Measurements from ENCODE around the gene OR7C1. TPM values are rescaled to one million over a fixed set of nuclear protein-coding genes. Genes with fewer than 3 reads are reported as not detected.
A peak's percentile ranks its signal among the peaks of the same experiment; 100 is the strongest.
"Not testable (repeated sequence)": the region's sequence is repeated elsewhere in the genome, so short reads cannot be mapped to it uniquely, and the experiment has no call there.

The OR7C1 gene
- total RNA-seq, 4 donors from 2014 or later: 2.2 to 3.3 (median 2.9) TPM

DNA sequence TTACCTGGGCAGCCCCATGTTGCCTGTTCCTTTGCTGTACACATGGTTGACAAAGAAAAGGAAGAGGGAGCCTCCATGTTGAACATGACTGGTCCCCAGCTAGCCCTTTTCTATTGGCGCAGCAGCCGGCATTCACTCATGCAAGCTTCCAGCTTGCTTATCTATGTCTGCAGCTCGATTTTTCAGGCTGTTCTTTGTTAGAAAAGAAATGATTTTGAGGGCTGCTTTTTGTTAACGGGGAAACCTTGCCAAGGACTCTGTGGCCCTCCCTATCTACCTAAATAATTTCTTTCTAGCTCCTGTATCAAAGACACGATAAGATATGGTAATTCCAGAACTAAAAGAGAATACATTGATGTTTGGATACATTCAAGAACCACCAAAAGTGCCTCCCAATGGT is 36.2 kb downstream of the OR7C1 start:
- H3K4me3 ChIP-seq (ENCODE audit: low read depth, poor library complexity, severe bottlenecking): no peak overlapping the region
- WGBS, 2 donors: 80 to 84% methylated on average over 5 of the region's 5 CpGs
- intact Hi-C loops (cut with DNase I; ENCODE audit: low total_unique reads): no loop called here
- no peak for DNase-seq (ENCODE audit: low spot score in 2 of 2)
- TF ChIP-seq, protein P1, sequence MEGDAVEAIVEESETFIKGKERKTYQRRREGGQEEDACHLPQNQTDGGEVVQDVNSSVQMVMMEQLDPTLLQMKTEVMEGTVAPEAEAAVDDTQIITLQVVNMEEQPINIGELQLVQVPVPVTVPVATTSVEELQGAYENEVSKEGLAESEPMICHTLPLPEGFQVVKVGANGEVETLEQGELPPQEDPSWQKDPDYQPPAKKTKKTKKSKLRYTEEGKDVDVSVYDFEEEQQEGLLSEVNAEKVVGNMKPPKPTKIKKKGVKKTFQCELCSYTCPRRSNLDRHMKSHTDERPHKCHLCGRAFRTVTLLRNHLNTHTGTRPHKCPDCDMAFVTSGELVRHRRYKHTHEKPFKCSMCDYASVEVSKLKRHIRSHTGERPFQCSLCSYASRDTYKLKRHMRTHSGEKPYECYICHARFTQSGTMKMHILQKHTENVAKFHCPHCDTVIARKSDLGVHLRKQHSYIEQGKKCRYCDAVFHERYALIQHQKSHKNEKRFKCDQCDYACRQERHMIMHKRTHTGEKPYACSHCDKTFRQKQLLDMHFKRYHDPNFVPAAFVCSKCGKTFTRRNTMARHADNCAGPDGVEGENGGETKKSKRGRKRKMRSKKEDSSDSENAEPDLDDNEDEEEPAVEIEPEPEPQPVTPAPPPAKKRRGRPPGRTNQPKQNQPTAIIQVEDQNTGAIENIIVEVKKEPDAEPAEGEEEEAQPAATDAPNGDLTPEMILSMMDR (IDR thresholded peaks at IDR 0.05): no peak
- no peak for TF ChIP-seq POLR2A (IDR thresholded peaks at IDR 0.05)

DNA sequence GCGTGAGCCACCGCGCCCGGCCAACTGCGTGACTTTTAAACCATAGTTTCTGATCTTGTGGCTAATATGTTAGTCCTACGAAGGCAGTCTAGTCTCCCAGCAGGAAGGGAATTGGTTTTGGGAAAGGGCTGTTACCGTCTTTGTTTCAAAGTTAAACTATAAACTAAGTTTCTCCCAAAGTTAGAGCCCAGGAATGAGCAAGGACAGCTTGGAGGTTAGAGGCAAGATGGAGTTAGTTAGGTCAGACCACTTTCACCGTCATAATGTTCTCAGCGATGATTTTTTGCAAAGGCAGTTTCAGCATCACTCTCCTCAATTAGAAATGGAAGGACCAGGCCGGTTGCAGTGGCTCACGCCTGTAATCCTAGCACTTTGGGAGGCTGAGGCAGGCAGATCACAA is 39.0 kb downstream of the OR7C1 start:
- TF ChIP-seq, protein P1 (IDR thresholded peaks at IDR 0.05): no peak
- no peak for TF ChIP-seq POLR2A (IDR thresholded peaks at IDR 0.05)
- intact Hi-C loops (cut with DNase I; ENCODE audit: low total_unique reads): no loop called here
- no peak overlapping the region for H3K4me3 ChIP-seq (ENCODE audit: low read depth, poor library complexity, severe bottlenecking)
- DNase-seq (ENCODE audit: low spot score in 2 of 2): no peak
- WGBS, 2 donors: 92 to 95% methylated on average over 11 of the region's 11 CpGs

DNA sequence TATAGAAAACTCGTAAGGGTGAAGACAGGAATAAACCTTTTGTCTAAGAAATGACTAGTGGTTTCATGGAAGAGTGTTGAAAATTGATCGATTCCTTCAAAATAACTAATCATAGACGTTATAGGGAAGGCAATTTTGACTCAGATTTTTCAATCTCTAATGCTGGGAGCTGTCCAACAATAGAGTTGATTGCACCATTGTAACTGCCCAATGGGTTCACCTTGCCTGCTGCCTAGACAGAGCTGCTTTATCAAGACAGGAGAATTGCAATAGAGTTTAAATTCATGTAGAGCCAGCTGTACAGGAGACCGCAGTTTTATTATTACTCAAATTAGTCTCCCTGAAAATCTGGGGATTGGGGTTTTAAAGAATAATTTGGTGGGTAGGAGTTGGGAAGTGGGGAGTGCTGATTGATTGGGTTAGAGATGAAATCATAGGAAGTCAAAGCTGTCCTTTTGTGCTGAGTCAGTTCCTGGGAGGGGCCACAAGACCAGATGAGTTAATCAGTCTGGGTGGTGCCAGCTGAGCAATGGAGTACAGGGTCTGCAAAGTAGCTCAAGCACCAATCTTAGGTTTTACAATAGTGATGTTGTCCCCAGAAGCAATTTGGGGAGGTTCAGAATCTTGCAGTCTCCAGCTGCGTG is 39.8 kb downstream of the OR7C1 start:
- H3K4me3 ChIP-seq (ENCODE audit: low read depth, poor library complexity, severe bottlenecking): no peak overlapping the region
- 81 to 83% methylated on average over 5 of the region's 5 CpGs for WGBS, 2 donors
- intact Hi-C loops (cut with DNase I; ENCODE audit: low total_unique reads): no loop called here
- DNase-seq (ENCODE audit: low spot score in 2 of 2): no peak
- TF ChIP-seq, protein P1 (IDR thresholded peaks at IDR 0.05): no peak
- no peak for TF ChIP-seq POLR2A (IDR thresholded peaks at IDR 0.05)

DNA sequence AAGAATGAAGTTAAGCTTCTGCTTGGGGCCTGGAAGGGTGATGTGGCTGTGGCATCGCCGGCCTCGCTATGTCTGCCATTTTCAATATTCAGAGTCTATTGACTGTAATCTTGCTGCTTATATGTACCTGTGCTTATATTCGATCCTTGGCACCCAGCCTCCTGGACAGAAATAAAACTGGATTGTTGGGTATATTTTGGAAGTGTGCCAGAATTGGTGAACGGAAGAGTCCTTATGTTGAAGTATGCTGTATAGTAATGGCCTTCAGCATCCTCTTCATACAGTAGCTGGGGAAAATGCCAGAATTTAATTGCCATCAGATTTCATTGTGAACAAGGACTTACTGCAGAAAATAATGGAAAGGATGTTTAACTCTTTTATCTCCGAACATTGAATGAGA is 42.7 kb downstream of the OR7C1 start:
- DNase-seq (ENCODE audit: low spot score in 2 of 2); intact Hi-C loops (cut with DNase I; ENCODE audit: low total_unique reads); H3K4me3 ChIP-seq (ENCODE audit: low read depth, poor library complexity, severe bottlenecking): not testable (repeated sequence)
- WGBS, 2 donors: 66% methylated on average over 6 of the region's 6 CpGs

DNA sequence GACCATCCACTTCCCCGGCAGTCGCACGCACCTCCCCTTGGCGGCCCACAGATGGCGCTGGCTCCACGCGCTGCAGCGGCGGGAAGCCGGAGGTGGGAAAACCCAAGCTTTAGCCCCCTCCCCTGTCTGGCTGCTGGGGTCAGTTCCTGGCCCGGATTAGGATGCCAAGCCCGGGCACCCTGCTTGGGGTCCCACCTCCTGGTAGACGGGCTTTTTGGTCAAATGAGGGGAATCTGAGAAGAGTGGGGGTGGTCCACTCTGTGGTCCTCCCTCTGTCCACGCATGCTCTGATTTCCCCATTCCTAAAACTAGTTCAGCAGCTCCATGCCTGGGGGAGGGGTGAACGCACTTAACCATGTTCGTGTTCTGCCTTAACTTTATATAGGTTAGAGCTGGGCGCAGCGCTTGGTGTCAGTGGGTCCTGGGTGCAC is 48.5 kb downstream of the OR7C1 start:
- no peak overlapping the region for H3K4me3 ChIP-seq (ENCODE audit: low read depth, poor library complexity, severe bottlenecking)
- DNase-seq (ENCODE audit: low spot score in 2 of 2): peak in 1 of 2 donors; percentile 78
- TF ChIP-seq, protein P1 (IDR thresholded peaks at IDR 0.05): peak in 1 of 3 donors; percentile 15
- no peak for TF ChIP-seq POLR2A (IDR thresholded peaks at IDR 0.05)
- intact Hi-C loops (cut with DNase I; ENCODE audit: low total_unique reads): loop anchor here (10.0 kb wide), 1 partner anchor 108 kb away; no protein-coding TSS in a partner anchor
- WGBS, 2 donors: 19% methylated on average over 13 to 15 of the region's 18 CpGs

DNA sequence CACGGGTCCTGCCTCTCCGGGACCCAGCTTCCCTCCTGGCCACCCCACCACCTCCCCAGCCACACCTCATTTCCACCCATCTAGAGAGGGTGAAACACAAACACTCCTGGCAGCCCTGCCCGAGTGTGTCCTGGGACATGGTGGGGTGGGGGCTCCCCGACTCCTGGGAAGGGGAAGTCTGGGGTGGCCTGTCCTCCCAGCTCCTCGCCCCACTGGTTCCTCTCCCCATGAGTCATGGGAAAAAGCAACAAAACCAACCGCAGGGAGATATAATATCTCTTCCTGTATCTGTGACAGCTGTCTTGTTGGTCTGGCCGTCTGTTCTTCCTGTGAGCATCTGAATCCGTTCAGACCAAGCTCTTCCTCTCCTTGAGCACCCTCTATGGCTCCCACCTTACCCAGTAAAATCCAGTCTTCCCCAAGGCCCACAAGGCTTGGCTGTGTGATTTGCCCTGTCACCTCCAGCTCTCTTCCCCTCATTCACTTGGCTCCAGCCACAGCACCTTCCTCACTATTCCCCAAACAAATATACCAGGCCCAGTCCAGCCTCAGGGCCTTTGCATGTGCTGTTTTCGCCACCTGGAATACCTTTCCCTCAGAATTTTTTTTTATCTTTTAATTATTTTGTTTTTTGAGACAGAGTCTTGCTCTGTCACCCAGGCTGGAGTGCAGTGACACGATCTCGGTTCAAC is 49.7 kb downstream of the OR7C1 start:
- peak; percentile 44 to 83 for DNase-seq (ENCODE audit: low spot score in 2 of 2)
- intact Hi-C loops (cut with DNase I; ENCODE audit: low total_unique reads): loop anchor here (10.0 kb wide), 1 partner anchor 110 kb away; no protein-coding TSS in a partner anchor
- H3K4me3 ChIP-seq (ENCODE audit: low read depth, poor library complexity, severe bottlenecking): not testable (repeated sequence)
- 48 to 58% methylated on average over 8 to 9 of the region's 11 CpGs for WGBS, 2 donors

DNA sequence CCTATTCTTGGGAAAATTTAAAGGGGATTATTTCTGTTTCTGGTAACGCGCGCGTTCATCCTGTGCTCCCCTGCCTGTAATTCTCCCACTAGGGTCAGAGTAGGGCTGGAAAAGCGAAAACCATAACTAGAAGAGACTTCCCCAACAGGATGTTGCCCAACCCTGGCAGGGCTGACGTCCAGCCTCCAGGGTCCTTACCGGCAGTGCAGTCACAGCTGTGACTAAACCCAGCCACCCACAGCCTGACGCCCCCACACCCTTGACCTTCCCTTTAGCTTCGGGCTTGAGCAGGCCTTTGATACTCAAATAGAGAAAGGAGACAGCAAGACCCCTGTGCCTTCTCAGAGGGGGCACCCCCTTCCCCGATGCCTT is 50.3 kb downstream of the OR7C1 start:
- not testable (repeated sequence) for H3K4me3 ChIP-seq (ENCODE audit: low read depth, poor library complexity, severe bottlenecking)
- peak; percentile 35 to 88 for DNase-seq (ENCODE audit: low spot score in 2 of 2)
- WGBS, 2 donors: 57 to 74% methylated on average over 9 to 10 of the region's 10 CpGs
- intact Hi-C loops (cut with DNase I; ENCODE audit: low total_unique reads): loop anchor here (10.0 kb wide), 1 partner anchor 110 kb away; no protein-coding TSS in a partner anchor

DNA sequence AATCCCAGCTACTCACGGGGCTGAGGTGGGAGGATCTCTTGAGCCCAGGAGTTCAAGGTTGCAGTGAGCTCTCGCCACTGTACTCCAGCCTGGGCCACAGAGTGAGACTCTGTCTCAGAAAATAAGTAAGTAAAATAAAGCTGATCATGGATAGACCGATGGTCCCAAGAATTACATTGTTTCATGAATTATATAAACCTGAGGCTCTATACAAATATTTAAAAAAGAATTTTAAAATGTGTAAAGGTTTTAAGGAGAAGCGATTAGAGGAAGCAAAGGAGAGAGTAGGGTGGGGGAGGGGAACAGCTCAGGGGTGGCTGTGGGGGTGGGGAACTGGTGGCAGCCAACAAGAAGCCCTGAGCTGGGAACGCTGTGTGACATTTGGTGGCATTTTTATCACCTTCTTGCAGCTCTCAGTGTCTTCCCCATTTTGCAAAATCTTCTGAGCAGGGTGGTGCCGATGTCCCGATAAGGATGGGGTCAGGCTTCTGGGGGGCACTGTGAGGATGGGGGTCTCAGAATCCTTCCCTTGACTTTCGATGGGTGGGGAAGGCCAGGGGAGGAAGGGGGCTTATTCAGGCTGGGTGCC is 51.5 kb downstream of the OR7C1 start:
- WGBS, 2 donors: 72 to 80% methylated on average over 7 to 8 of the region's 8 CpGs
- DNase-seq (ENCODE audit: low spot score in 2 of 2): peak in 1 of 2 donors; percentile 58
- not testable (repeated sequence) for H3K4me3 ChIP-seq (ENCODE audit: low read depth, poor library complexity, severe bottlenecking)
- intact Hi-C loops (cut with DNase I; ENCODE audit: low total_unique reads): loop anchor here (10.0 kb wide), 1 partner anchor 111 kb away; no protein-coding TSS in a partner anchor
